Cardiac fibroblast (primary cell): ENCODE results near the gene GMPPA.

Source experiments
- DNase-seq, 2 donors: peaks; one replicate each; pipeline versions ENCODE4 v3.0.0 to v3.0.0-alpha.2; 2010; ENCODE audit warnings: low read depth in 2 of 2
- H3K4me3 ChIP-seq, 2 donors: replicated peaks in 1 of 2; 1 replicate in 1 of 2; 2 replicates in 1 of 2; pipeline ENCODE4 v1.5.1; 2011; ENCODE audit warnings: low read depth in 2 of 2, low read length in 2 of 2, mild to moderate bottlenecking in 2 of 2, moderate library complexity in 1 of 2
- CTCF ChIP-seq: IDR thresholded peaks from one replicate; pipeline ENCODE4 v1.5.1; 2011; ENCODE audit warnings: low read depth, mild to moderate bottlenecking, low read length, inconsistent platforms

The GMPPA gene

GRCh38 chr2:219455581-219455980 lies 43.1 kb upstream of the GMPPA start:
- DNase-seq: no peak
- TF ChIP-seq CTCF: no peak
- H3K4me3 ChIP-seq: no peak overlapping the region

GRCh38 chr2:219457784-219458369 lies 40.8 kb upstream of the GMPPA start:
- no peak for TF ChIP-seq CTCF
- H3K4me3 ChIP-seq: no peak overlapping the region
- no peak for DNase-seq

- no peak overlapping the region for H3K4me3 ChIP-seq
- no peak for DNase-seq
- no peak for TF ChIP-seq CTCF
Observed at GRCh38 chr2:219458996-219459395, 39.7 kb upstream of the GMPPA start.

GRCh38 chr2:219459460-219460311 lies 39.0 kb upstream of the GMPPA start:
- TF ChIP-seq CTCF: peak; percentile 99
- no peak overlapping the region for H3K4me3 ChIP-seq
- DNase-seq: peak; percentile 65 to 72

- TF ChIP-seq CTCF: no peak
- DNase-seq: peak; percentile 43 to 92
- H3K4me3 ChIP-seq: no peak overlapping the region
Observed at GRCh38 chr2:219460424-219460926, 38.2 kb upstream of the GMPPA start.

GRCh38 chr2:219461047-219461514 lies 37.6 kb upstream of the GMPPA start:
- TF ChIP-seq CTCF: no peak
- peak; percentile 22 to 51 for DNase-seq
- no peak overlapping the region for H3K4me3 ChIP-seq
